ENCODE measurements around the gene PRKRA. TPM values are rescaled to one million over a fixed set of nuclear protein-coding genes. Genes with fewer than 3 reads are reported as not detected.
A peak's percentile ranks its signal among the peaks of the same experiment; 100 is the strongest.

PRKRA gene
- total and polyA plus RNA-seq, 2 experiments from 2014 or later, result 44.0 to 67.1 TPM

GRCh38 chr2:178414266-178415247 is 36.4 kb downstream of the PRKRA start:
- no peaks in the 10 kb centered on the region for H3F3A ChIP-seq (replicated peaks; ENCODE audit: low read depth)
- Mint-ChIP-seq H3K36me3 (ENCODE audit: low read depth) (no peaks in the 10 kb centered on the region), H3K9me3 (no peaks in the 10 kb centered on the region), H3K4me1 (peaks cover 7% of the 10 kb centered on the region; the same call in 2 of the 3 replicates), H3K27me3 (ENCODE audit: insufficient read depth, low read depth, poor library complexity) (peaks cover 7% of the 10 kb centered on the region), H3K27ac (peak overlapping the region; percentile 97), H3K4me3 (peak overlapping the region; percentile 85)
- no peak overlapping the region for H3K27ac ChIP-seq (ENCODE audit: low read depth)
- peak overlapping the region; percentile 78 for H3K4me2 ChIP-seq
- no peaks in the 10 kb centered on the region for H3K27me3 ChIP-seq (ENCODE audit: insufficient read depth)
- H2AFZ ChIP-seq, result peak overlapping the region; percentile 98; the same call in 1 of the 2 replicates
- H4K20me1 ChIP-seq (replicated peaks; ENCODE audit: insufficient read depth), result no peaks in the 10 kb centered on the region
- DNase-seq (ENCODE audit: low spot score), result peak; percentile 95
- H3K4me1 ChIP-seq (ENCODE audit: insufficient read depth), result no peaks in the 10 kb centered on the region
- TF ChIP-seq EZH2 (IDR thresholded peaks at IDR 0.05; ENCODE audit: low read depth, unreplicated experiment), result no peak
- no peak for TF ChIP-seq JUNB (IDR thresholded peaks at IDR 0.05; ENCODE audit: unreplicated experiment)
- TF ChIP-seq, protein P1, sequence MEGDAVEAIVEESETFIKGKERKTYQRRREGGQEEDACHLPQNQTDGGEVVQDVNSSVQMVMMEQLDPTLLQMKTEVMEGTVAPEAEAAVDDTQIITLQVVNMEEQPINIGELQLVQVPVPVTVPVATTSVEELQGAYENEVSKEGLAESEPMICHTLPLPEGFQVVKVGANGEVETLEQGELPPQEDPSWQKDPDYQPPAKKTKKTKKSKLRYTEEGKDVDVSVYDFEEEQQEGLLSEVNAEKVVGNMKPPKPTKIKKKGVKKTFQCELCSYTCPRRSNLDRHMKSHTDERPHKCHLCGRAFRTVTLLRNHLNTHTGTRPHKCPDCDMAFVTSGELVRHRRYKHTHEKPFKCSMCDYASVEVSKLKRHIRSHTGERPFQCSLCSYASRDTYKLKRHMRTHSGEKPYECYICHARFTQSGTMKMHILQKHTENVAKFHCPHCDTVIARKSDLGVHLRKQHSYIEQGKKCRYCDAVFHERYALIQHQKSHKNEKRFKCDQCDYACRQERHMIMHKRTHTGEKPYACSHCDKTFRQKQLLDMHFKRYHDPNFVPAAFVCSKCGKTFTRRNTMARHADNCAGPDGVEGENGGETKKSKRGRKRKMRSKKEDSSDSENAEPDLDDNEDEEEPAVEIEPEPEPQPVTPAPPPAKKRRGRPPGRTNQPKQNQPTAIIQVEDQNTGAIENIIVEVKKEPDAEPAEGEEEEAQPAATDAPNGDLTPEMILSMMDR (conservative IDR thresholded peaks at IDR 0.05; ENCODE audit: low read depth in 2 of 2), result peak; percentile 90 to 95
- no peak for TF ChIP-seq STAT1 (IDR thresholded peaks at IDR 0.05; ENCODE audit: unreplicated experiment)
- TF ChIP-seq REST (IDR thresholded peaks at IDR 0.05; ENCODE audit: unreplicated experiment), result no peak
- peak; percentile 40; the same call in 1 of the 2 replicates for TF ChIP-seq POLR2AphosphoS5 (IDR thresholded peaks at IDR 0.05; ENCODE audit: low read depth)
- TF ChIP-seq ZNF114 (CRISPR knock-in tag; IDR thresholded peaks at IDR 0.05), result no peak
- TF ChIP-seq ZNF462 (CRISPR knock-in tag; IDR thresholded peaks at IDR 0.05), result 0 out of 2 replicates have a peak, but pooled peaks have one; percentile 52
- TF ChIP-seq EZH2phosphoT487 (IDR thresholded peaks at IDR 0.05; ENCODE audit: unreplicated experiment), result no peak
- TF ChIP-seq ETS1 (IDR thresholded peaks at IDR 0.05), result no peak
- no peak for TF ChIP-seq CREB1 (CRISPR knock-in tag; IDR thresholded peaks at IDR 0.05; ENCODE audit: low read depth)
- no peak for TF ChIP-seq ZNF331 (CRISPR knock-in tag; IDR thresholded peaks at IDR 0.05; ENCODE audit: low read depth)
- TF ChIP-seq NANOG (IDR thresholded peaks at IDR 0.05; ENCODE audit: borderline replicate concordance), result no peak
- peak overlapping the region; percentile 57 for H3K4me3 ChIP-seq
- peak; percentile 90 for ATAC-seq
- H3K9me2 ChIP-seq (ENCODE audit: insufficient read depth), result no peaks in the 10 kb centered on the region
- 0 out of 2 replicates have a peak, but pooled peaks cover 7% of the 10 kb centered on the region for H3K79me2 ChIP-seq (replicated peaks; ENCODE audit: insufficient read depth)
- H3K36me3 ChIP-seq (ENCODE audit: insufficient read depth), result no peaks in the 10 kb centered on the region

All from GM23338 (cell line).